ENCODE measurements around the gene KIRREL3. TPM values are rescaled to one million over a fixed set of nuclear protein-coding genes. Genes with fewer than 3 reads are reported as not detected.

The KIRREL3 gene
- total and polyA plus RNA-seq, 9 of the 15 experiments (the other 6 are each of a cell fraction or from before 2014, with no cell fraction given), result 0.04 to 0.10 TPM; not detected in 7

DNA sequence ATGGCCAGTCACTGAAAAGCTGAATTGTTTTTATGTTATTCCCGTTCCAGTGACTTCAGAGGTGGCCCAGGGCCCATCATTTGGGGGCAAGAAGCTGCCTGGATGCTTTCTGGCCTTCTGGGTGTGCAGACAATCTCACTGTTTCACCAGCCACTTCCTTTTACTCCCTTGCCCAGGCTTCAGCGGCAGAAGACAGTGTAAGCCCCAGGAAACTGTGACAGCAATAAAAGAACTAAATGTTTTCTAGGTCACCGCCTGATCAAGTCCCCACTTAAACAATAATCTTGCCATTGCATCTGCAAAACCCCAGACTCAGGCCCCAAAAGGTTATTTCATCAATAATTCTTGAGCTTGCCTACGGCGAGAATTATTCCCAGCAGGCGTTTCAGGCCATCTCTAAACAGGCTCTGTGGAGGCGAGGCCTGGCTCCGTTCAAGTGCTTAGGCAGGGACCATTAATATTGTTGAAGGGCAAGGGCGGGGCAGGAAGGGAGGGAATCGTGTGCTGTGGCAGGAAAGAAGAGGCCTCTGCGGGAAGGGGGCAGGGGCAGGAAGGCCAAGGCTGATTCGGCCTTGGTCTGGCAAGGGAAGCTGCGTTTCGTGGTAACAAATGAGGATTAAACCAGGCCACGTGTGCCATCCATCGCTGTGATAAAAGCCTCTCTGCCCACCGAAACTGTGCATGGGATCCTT lies 252.3 kb downstream of the KIRREL3 start:
- Histone ChIP-seq H3K79me2 (ENCODE audit: control insufficient read depth, insufficient read depth, low read length) (no peaks in the 10 kb centered on the region), H3K9ac (ENCODE audit: insufficient read depth in 1 of 2, low read depth in 2 of 2, low read length in 2 of 2) (no peak overlapping the region), H4K20me1 (replicated peaks; ENCODE audit: control insufficient read depth, insufficient read depth, low read length) (no peaks in the 10 kb centered on the region), H3K4me1 (replicated peaks in 1 of 2; ENCODE audit: control insufficient read depth in 2 of 2, insufficient read depth in 2 of 2, low read length in 2 of 2) (no peaks in the 10 kb centered on the region), H3K4me3 (no peak overlapping the region), H3K27me3 (ENCODE audit: control insufficient read depth in 2 of 2, insufficient read depth in 2 of 2, low read length in 2 of 2) (peaks cover 11 to 19% of the 10 kb centered on the region in 2 experiments; a peak in 3 of 5 replicates), H3K4me2 (ENCODE audit: insufficient read depth, low read length) (no peak overlapping the region), H2AFZ (ENCODE audit: low read depth, low read length) (no peak overlapping the region), H3K9me1 (ENCODE audit: control insufficient read depth, insufficient read depth, low read length) (no peaks in the 10 kb centered on the region), H3K36me3 (ENCODE audit: control insufficient read depth, insufficient read depth, low read length) (no peaks in the 10 kb centered on the region), H3K27ac (ENCODE audit: extremely low read depth, low read depth, low read length) (no peak overlapping the region), H3K9me3 (replicated peaks; ENCODE audit: control insufficient read depth, insufficient read depth, low read depth, low read length) (no peaks in the 10 kb centered on the region)
- WGBS (ENCODE audit: insufficient coverage, low coverage, missing lambda C conversion rate), result 1% methylated on average over 16 of the region's 17 CpGs
- TF ChIP-seq PTBP1 (IDR thresholded peaks at IDR 0.05; ENCODE audit: low read depth, low read length), result no peak
- TF ChIP-seq, protein P1, sequence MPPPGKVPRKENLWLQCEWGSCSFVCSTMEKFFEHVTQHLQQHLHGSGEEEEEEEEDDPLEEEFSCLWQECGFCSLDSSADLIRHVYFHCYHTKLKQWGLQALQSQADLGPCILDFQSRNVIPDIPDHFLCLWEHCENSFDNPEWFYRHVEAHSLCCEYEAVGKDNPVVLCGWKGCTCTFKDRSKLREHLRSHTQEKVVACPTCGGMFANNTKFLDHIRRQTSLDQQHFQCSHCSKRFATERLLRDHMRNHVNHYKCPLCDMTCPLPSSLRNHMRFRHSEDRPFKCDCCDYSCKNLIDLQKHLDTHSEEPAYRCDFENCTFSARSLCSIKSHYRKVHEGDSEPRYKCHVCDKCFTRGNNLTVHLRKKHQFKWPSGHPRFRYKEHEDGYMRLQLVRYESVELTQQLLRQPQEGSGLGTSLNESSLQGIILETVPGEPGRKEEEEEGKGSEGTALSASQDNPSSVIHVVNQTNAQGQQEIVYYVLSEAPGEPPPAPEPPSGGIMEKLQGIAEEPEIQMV (tag; conservative IDR thresholded peaks at IDR 0.05; ENCODE audit: low read depth), result no peak
- TF ChIP-seq ZNF79 (CRISPR knock-in tag; IDR thresholded peaks at IDR 0.05; ENCODE audit: low read depth), result no peak
- TF ChIP-seq CBX5 (IDR thresholded peaks at IDR 0.05; ENCODE audit: borderline replicate concordance, low read depth), result no peak
- TF ChIP-seq XRCC5 (IDR thresholded peaks at IDR 0.05; ENCODE audit: low read depth, low read length), result no peak
- TF ChIP-seq FOSL1 (tag; conservative IDR thresholded peaks at IDR 0.05), result no peak
- TF ChIP-seq ZBED1 (IDR thresholded peaks at IDR 0.05), result no peak
- TF ChIP-seq, protein P2, sequence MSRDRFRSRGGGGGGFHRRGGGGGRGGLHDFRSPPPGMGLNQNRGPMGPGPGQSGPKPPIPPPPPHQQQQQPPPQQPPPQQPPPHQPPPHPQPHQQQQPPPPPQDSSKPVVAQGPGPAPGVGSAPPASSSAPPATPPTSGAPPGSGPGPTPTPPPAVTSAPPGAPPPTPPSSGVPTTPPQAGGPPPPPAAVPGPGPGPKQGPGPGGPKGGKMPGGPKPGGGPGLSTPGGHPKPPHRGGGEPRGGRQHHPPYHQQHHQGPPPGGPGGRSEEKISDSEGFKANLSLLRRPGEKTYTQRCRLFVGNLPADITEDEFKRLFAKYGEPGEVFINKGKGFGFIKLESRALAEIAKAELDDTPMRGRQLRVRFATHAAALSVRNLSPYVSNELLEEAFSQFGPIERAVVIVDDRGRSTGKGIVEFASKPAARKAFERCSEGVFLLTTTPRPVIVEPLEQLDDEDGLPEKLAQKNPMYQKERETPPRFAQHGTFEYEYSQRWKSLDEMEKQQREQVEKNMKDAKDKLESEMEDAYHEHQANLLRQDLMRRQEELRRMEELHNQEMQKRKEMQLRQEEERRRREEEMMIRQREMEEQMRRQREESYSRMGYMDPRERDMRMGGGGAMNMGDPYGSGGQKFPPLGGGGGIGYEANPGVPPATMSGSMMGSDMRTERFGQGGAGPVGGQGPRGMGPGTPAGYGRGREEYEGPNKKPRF (IDR thresholded peaks at IDR 0.05; ENCODE audit: low read depth, low read length), result no peak
- TF ChIP-seq ZNF561 (CRISPR knock-in tag; conservative IDR thresholded peaks at IDR 0.05), result no peak
- no peak for TF ChIP-seq GABPB2 (CRISPR knock-in tag; conservative IDR thresholded peaks at IDR 0.05)
- no peak for TF ChIP-seq CBX2 (IDR thresholded peaks at IDR 0.05; ENCODE audit: insufficient read depth, low read length, poor library complexity, severe bottlenecking)
- no peak for TF ChIP-seq ZNF77 (CRISPR knock-in tag; IDR thresholded peaks at IDR 0.05)
- no peak for TF ChIP-seq MEF2A (IDR thresholded peaks at IDR 0.05; ENCODE audit: control insufficient read depth, low read depth, low read length)
- ChIA-PET POLR2A (no interaction called here), CTCF (ENCODE audit: low intra/inter-chr PET ratio) (no interaction called here)
- FAIRE-seq (no peak), ATAC-seq (no peak), DNase-seq (ENCODE audit: extremely low read depth in 1 of 4, low spot score in 3 of 4) (no peak)
- no TSS peak for BruUV-seq (replicated peaks)
- intact Hi-C loops (cut with micrococcal nuclease) (no loop called here), in situ Hi-C loops (cut with MboI) (no loop called here)

All from K562 (cell line).